Measurements from ENCODE around the gene DDIT4L.
"Not testable (repeated sequence)": the region's sequence is repeated elsewhere in the genome, so short reads cannot be mapped to it uniquely, and the experiment has no call there.

The DDIT4L gene, protein sequence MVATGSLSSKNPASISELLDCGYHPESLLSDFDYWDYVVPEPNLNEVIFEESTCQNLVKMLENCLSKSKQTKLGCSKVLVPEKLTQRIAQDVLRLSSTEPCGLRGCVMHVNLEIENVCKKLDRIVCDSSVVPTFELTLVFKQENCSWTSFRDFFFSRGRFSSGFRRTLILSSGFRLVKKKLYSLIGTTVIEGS

DNA sequence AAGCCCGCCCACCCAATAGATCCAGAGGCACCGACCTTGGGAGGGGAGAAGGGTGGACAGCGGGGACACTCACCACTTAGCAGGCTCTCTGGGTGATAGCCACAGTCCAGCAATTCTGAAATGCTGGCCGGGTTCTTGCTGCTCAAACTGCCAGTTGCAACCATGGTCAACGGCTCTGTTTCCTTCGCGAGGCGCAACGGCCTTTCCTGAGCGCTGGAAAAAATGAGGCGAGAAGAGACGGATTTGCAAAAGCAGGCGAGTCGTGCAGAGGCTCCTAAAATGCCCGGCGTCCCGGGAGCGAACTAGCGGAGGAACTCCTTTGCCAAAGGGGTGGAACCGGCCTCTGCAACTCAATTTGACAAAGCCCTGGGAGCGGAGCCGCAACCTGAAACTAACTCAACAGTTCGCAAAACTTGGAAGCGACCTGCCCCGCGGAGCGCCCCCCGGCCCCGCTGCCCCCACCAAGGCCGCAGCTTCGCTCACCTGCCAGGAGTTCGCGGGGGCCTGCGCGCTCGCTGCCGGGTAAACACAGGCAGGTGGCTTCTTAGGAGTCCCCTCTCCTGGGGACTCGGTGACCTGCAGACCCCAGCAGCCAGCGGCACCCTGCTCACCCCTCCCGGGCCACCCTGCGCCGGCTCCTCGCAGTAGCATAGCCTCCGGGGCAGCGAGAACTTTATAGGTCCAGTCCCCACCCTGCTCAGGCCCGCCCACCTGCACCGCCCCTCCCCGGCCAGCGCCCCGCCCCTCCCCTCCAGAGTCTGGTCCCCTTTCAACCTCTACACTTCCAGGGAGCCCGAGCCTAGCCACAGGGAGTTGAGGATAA is at the start of gene DDIT4L:
DDIT4L (minus strand) TSS at position 649 of the 823 bp plus-strand sequence; CDS start at position 164, 485 bp downstream.
- no peak for DNase-seq

DNA sequence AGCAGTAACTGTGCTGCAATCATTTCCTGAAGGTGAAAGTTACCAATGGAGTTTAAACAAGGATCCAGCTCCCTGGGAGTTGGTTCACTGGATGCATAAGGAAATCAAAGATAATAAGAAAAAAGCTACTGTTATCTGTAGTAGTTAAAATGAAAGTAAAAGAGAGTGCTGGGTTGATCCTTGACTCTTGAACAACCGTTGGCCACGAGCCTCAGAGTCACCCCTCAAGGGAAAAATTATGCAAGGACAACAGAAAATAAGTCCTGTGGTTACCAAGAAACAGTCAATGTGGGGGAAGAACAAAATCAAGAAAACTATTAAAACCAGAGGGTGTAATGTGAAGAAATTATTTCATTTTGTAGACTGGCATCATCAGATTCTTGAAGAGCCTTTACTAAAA is 49.7 kb upstream of the DDIT4L start:
- DNase-seq = no peak

DNA sequence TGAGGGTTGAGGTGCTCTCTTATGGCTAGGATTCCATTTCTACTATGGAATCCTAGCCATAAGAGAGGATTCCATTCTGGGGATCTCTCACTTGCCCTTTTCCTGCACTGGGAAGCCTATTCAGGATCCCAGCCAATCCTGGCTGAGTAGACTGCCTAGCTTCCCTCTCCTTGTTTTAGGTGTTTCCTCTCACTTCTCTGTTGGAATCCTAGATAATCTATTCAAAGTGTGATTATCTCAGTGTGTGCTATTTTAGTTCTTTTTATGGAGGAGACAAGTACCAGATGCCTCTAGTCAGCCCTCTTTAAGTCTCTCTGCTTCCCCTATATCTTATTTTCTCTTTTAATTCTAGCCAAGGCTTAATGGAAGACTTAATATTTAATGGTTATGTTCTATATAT is 34.5 kb upstream of the DDIT4L start:
- no peak for DNase-seq

DNA sequence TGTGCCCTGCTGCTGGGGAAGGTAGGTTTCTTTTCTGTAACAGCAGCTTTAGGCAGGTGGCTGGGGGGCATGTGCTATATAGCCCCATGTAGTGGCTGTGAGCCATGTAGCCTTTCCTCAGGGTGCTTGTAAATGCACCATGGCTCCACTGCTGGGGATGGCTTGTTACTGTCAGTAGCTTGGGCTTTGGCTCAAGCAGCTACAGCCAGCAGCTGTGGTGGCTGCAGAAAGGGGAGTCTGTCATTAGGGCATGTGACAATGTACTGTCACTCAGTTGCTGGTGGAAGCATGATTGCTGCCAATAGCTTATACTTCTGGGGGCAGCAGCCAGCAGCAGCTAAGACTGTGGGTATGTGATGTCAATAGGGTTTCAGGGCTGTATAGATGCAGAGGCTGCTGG is 33.9 kb upstream of the DDIT4L start:
- no peak for DNase-seq

DNA sequence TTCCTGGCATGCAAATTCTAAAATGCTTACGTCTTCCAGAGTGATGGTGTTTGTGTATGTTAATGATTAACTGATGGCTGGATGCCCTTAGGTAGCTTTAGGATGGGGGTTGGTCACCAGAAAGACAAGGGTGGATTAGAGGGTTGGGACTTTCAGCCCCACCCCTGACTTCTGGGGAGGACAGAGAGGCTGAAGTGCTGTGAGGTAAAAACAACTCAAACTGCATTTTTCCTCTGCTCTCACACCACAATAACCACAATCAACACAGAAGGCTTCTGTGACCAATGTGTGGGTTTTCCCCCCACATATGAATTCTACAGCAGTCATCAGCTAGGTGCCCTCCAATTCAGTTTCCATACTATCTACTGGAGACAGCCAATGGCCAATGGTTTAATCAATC is 18.7 kb upstream of the DDIT4L start:
- DNase-seq = no peak

DNA sequence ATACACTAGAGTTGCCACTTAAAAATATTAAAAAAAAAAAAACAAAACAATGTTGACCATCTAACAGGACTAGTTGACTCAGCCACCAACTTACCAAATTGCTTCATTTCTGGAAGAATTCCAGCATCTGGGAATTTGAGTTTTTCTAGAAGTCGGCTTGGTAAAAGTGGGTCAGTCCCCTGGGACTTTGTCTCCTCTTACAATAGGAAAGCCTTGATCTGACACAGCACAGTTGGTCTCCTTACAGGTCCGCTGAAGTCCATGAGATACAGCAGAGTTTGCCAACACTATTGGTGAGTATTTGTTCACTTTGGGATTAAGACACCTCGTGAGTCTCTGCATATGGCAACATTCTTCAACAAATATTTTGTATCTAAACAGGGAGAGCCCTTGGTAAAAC is 18.2 kb upstream of the DDIT4L start:
- no peak for DNase-seq

DNA sequence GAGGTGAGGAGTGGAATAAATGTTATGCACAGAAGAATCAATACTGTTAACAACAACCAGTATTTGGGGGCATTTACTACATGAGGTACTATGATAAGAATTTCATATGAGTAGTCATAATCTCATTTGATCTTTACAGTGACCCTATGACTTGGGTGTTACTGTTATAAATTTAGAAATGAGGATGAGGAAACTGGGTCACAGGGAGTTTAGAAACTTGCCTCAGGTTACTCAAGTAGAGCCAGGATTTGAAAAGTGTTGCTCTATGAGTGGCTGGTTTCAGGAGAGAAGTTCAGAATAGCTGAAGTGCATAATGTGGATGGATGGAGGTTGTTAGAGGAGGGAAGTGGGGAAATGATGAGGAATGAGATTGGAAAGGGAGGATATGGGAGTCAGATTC is 16.6 kb upstream of the DDIT4L start:
- DNase-seq = no peak

DNA sequence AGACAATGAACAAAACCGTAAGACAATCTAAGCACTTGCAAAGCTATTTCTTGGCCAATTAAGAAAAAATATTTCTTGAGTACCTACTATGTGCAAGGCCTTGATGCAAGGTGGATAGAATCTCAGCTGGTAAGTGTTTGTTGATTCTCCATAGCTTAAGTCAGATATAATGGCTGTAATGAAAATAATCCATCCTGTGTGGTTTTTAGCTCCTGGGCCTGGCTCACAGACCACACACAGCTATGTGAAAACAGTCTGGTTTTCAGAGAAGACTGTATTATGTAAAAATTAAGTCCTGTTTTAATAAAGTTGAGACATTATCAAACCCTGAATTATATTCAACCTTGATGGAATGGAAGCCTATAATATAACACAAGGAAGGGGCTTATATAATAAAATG is 7.8 kb upstream of the DDIT4L start:
- no peak for DNase-seq

DNA sequence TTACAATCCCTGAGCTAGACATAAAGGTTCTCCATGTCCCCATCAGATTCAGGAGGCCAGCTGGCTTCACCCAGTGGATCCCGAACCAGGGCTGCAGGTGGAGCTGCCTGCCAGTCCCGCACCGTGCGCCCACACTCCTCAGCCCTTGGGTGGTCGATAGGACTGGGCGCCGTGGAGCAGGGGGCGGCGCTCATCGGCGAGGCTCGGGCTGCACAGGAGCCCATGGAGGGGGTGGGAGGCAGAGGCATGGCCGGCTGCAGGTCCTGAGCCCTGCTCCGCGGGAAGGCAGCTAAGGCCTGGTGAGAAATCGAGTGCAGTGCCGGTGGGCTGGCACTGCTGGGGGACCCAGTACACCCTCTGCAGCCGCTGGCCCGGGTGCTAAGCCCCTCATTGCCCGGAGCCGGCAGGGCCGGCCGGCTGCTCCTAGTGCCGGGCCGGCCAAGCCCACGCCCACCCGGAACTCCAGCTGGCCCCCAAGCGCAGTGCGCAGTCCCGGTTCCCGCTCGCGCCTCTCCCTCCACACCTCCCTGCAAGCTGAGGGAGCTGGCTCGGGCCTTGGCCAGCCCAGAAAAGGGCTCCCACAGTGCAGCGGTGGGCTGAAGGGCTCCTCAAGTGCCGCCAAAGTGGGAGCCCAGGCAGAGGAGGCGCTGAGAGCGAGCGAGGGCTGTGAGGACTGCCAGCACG is 6.3 kb upstream of the DDIT4L start:
- not testable (repeated sequence) for DNase-seq

DNA sequence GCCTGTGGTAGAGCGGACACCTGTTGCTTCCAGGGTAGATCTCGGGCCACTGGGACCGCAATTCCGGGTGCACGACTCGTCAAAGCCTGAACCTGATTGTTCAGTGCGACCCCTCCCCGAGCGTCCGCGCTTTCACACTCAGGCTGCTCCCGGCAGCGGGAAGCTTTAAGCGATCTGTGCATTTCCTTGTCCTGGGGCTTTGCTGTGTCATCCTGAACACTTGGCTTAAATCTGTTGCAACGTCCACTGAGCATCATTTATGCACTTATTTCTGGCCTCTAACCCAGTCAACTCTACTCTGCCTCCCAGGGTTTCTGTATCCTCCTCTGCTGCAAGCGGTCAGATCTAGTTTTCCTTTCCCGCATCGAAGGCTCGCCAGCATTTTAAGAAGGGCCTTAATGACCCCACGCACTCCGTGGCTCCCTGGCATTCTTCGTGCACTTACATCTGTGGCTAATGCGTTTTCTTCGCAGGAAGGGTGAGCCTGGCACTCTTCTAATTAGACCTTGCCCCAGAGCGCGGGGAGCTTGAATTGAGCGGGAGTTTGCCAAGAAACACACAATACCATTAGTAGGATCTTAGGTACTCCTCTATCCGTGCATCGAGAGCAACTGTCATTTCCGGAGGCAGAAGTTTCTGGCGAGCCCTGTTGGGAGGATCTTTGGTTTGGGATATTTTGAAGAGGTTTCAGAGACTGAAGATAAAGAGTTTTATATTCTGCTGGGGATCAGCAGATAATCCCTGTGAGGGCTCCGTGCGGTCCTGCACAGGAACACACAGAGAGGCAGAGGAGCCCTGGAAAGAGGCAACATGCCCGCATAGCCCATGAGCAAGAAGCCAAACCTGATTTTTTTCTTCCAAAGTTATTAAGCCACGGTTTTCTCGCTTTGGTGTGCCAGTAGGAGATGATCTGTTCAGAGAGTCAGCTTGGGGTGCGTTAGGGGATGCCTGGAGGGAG is 654 bp upstream of the DDIT4L start:
- DNase-seq = peak; percentile 13

DNA sequence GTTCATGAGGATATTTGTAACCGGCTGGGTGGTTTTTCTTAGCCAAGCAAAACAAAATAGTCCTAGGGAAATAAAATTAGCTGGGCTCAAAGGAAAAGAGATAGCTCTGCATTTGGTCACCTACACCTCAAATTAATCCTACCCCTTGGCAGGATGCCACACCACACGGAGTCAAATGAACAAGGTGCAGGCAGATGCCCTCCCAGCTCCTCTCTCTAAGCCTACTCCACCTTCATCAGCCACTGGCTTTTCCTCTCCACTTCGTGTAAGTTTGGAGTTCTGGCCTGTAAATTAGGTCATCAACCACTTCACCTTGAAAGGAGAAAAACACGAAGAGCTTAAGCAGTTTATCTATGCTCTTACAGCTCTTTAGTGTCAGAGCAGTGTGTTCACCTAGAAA is 1.4 kb downstream of the DDIT4L start:
- DNase-seq = no peak

DNA sequence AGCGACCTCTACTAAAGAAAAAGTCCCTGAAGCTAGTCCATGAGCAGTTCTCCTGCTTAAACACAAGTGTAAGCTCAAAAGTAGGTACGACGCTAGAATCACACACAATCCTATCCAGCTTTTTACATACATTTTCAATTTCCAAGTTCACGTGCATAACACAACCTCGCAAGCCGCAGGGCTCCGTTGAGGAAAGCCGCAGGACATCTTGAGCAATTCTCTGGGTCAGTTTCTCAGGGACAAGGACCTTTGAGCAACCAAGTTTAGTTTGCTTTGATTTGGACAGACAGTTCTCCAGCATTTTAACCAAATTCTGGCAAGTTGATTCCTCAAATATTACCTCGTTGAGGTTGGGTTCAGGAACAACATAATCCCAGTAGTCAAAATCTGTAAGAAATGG is 2.5 kb downstream of the DDIT4L start:
- no peak for DNase-seq

DNA sequence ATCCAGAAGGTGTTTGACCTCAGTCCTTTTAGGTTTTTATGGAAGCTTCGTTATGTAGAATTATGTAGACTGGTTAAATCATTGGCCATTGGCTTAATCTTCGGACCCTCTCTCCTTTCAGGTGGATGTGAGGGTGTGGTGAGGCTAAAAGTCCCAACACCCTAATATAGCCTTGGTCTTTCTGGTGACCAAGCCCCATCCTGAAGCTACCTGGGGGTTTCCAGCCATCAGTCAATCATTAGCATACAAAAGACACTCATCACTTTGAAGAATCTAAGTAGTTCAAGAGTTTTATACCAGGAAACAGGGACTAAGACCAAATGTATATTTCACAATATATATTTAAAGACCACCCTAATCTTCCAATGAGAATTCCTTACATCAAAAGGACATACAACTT is 5.5 kb downstream of the DDIT4L start:
- no peak for DNase-seq

DNA sequence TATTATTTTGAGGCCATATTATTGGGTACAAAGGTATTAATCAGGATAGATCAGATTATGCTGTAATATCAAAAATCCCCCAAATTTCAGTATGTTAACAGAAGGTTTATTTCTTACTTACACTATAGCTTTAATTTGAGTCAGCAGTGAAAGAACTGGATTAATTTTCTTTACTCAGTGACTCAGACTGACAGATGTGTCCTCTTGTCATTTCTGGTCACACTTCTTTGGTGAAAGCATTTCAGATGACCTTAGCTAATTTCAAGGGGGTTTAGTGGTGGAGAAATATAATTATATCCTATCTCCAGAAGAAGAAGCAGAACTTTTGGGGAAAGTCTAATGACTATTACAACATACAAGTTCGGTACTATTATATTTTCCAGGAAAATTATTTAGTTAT is 12.4 kb downstream of the DDIT4L start:
- no peak for DNase-seq

DNA sequence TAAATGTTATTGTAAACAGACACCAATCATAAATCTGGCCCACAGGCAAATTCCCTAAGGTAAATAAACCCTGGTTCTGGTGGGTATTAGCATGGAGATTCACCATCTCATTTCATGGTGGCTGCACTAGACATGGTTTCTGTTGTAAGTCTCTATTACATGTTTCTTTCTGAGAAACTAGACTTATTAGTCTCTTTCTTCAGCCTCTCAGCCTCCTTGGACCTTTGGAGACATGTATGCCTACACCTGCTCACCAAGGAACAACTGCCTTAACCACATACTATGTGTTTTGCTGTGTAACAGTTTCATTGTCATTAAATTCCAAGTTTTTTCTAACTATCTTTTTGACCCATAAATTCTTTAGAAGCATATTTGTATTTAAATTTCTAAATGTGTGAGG is 13.1 kb downstream of the DDIT4L start:
- no peak for DNase-seq

DNA sequence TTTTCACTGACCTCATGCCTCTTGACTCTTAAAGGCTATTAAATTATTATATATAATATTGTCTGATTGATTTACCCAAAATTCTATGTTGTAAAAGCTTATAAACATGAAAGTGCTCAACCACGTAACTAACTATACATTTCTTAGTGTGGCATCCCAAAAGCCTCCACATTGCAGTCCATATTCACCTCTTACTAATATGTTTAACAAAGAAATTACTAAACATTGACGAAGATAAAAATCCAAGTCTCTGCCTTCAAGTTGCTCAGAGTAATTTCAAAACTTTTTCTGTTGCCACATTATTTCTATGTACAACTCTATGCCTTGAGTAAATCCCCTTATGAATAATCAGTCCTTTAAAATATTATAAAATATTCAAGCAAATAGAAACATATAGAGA is 14.4 kb downstream of the DDIT4L start:
- DNase-seq = no peak

DNA sequence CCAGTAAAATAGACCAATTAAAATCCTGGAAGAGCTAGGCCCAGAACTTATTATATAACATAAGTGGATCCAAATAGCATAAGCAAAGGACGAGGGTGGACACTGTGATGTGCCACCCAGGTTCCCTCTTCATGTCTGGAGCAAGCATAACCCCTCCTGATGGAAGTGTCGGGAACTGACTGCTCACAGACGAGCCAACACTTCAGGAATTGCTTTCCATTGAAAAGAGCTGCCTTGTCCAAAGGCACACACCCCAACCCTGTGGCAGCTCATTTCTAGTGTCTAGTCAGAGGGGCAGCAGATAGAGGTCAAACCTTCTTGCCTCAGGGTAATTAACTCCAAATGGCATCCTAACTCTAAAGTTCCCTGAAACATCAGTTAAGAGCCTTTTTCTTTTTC is 15.3 kb downstream of the DDIT4L start:
- DNase-seq = no peak

DNA sequence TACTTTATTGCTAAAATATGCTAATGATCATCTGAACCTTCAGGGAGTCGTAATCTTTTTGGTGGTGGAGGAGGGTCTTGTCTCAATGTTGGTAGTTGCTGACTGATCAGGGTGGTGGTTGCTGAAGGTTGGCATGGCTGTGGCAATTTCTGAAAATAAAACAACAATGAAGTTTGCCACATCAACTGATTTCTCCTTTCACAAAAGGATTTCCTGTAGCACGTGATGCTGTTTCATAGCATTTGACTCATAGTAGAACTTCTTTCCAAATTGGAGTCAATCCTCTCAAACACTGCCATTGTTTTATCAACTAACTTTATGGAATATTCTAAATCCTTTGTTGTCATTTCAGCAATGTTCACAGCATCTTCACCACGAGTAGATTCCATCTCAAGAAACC is 19.3 kb downstream of the DDIT4L start:
- no peak for DNase-seq

DNA sequence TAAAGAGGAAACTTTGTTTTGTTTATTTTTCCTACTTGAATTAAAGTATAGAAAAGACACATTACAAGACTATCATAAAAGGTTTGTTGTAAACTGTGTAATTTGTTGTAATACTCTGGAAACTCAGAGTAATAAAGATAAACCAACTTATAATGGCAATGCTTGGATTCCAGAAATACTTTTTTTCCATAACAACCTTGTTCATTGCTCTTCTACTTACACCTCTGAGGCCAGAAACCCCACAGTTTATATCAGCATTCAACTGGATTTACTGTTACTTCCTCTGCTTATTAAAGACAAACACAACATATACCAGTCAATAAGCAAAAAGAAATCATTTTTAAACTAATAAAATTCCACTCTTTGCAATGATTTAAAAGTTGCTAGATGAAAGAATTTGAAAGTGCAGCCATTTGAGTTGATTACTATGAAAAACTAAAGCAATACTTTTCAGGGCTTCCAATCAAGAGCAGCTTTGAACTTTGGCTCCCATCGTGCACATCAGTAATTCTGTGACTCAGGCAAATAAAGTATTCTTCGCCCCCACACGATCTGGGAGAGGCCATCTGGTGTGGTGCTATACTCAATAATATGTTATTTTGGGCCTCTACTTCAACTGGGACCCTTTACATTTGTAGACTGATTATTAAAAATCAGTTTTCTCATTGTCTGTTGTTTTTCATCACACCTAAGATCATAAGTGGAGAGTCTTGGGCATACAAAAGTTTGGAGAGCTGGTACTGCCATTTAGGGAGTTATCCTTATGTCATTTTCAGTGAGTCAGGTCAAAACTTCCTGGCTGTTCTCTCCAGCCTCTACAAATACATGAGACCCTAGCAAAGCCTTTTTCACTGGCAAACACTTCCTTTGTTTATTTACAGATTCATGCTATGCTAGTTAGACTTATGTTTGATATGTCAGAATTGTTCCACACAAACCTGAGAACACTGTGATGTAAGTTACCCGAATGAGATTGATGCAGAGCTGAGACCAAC is 20.5 kb downstream of the DDIT4L start:
- DNase-seq = no peak

DNA sequence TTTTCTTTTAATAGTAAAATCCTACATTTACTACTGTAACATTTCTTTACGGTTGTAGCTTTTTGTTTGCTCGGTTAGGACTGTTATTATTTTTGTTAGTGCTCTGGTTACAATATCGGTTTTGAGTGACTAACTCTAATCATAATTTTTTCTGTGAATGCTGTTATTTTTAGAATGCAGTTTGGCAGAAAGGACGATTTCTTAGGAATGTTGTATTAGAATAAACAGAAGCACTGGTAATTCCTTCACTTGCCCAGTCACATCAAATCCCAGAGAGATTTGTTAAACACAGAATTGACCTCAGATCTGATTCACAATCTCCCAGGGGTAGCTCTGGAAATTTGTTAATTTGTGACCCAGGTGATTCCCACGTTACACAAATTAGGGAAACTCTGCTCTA is 21.7 kb downstream of the DDIT4L start:
- no peak for DNase-seq

DNA sequence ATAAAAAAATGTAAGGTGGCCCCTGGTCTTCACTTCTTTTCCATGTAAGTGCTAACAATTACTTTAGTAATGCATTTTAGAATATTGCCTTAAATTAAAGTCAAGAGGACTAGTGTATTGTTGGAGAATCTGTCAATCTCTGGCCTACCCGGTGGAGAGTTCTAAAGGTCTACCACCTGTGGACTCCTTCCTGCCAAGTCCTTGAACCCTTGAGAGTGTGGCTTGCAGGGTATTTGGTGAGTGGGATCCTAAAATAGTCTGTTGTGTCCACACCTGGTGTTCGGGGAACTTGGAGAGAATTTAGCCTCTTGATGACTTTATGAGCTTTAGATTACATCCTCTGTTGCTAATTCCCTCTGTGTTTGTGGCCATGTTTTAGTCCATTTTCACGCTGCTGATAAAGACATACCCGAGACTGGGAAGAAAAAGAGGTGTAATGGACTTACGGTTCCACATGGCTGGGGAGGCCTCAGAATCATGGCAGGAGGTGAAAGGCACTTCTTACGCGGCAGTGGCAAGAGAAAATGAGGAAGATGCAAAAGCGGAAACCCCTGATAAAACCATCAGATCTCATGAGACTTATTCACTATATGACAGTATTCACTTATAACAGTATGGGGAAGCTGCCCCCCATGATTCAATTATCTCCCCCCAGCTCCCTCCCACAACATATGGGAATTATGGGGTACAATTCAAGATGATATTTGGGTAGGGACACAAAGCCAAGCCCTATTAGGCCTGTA is 23.8 kb downstream of the DDIT4L start:
- DNase-seq = no peak
